Stomach (tissue), 4 donors: ENCODE results near the gene GALK1.

Source experiments
- CTCF ChIP-seq, 7 experiments: fragments of 450-650 bp in 4 of 7; fragments of 200-600 bp in 3 of 7; sonication (generic) in 3 of 7; IDR thresholded peaks; one replicate each; pipeline ENCODE4 v1.5.1; 2016 to 2019; ENCODE audit warnings: antibody characterized with exemption in 7 of 7, control low read depth in 2 of 7, mild to moderate bottlenecking in 1 of 7
- EP300 ChIP-seq: sonication (generic); formaldehyde crosslinking; IDR thresholded peaks from one replicate; pipeline ENCODE4 v1.6.1; 2017; ENCODE audit warnings: antibody characterized with exemption
- POLR2A ChIP-seq, 4 donors: fragments of 450-650 bp; IDR thresholded peaks; one replicate each; pipeline ENCODE4 v1.6.1; 2016; ENCODE audit warnings: antibody characterized with exemption in 4 of 4, control low read depth in 2 of 4, mild to moderate bottlenecking in 1 of 4, moderate library complexity in 1 of 4
- POLR2AphosphoS5 ChIP-seq, 3 donors: sonication (generic); formaldehyde crosslinking; IDR thresholded peaks; one replicate each; pipeline ENCODE4 v1.6.1; 2016; ENCODE audit warnings: antibody characterized with exemption in 3 of 3

GRCh38 chr17:75764711-75765421 is at the start of gene GALK1:
- no peak for TF ChIP-seq EP300
- peak in 2 of 7 experiments; percentile 63 to 72 for TF ChIP-seq CTCF (IDR thresholded peaks at IDR 0.05)
- TF ChIP-seq POLR2A (IDR thresholded peaks at IDR 0.05) = no peak
- TF ChIP-seq POLR2AphosphoS5 (IDR thresholded peaks at IDR 0.05) = peak in 2 of 3 donors; percentile 15 to 24
